Nephron progenitor cell (in vitro differentiated cells): ENCODE results near the gene CCDC78.

ENCODE experiments used
- DNase-seq: peaks from one replicate; pipeline ENCODE4 v3.0.0; 2021
- H3K27ac Mint-ChIP-seq: 2 replicates; pipeline ENCODE4 v1.8.0; 2021; ENCODE audit warnings: mild to moderate bottlenecking, moderate library complexity, mixed read lengths
- H3K27me3 Mint-ChIP-seq: 2 replicates; pipeline ENCODE4 v1.8.0; 2021; ENCODE audit warnings: mild to moderate bottlenecking, low read depth, mixed read lengths; ENCODE audit not compliant: poor library complexity
- H3K36me3 Mint-ChIP-seq: 2 replicates; pipeline ENCODE4 v1.8.0; 2021; ENCODE audit warnings: low read depth, mixed read lengths
- H3K4me1 Mint-ChIP-seq: 2 replicates; pipeline ENCODE4 v1.8.0; 2021; ENCODE audit warnings: mixed read lengths
- H3K4me3 Mint-ChIP-seq: 2 replicates; pipeline ENCODE4 v1.8.0; 2021; ENCODE audit warnings: mild to moderate bottlenecking, moderate library complexity, mixed read lengths
- H3K9me3 Mint-ChIP-seq: 2 replicates; pipeline ENCODE4 v1.8.0; 2021; ENCODE audit warnings: mild to moderate bottlenecking, moderate library complexity, mixed read lengths
- CTCF ChIP-seq: fragments of 200-600 bp; sonication (generic); IDR thresholded peaks from 2 replicates; pipeline ENCODE4 v1.5.0; 2021; ENCODE audit warnings: antibody characterized with exemption

Gene CCDC78

GRCh38 chr16:766008-766819 is 40.0 kb upstream of the CCDC78 start:
- DNase-seq, result no peak
- H3K27me3 Mint-ChIP-seq, result no peaks in the 10 kb centered on the region
- H3K4me3 Mint-ChIP-seq, result no peak overlapping the region
- no peaks in the 10 kb centered on the region for H3K9me3 Mint-ChIP-seq
- peaks cover 14% of the 10 kb centered on the region for H3K4me1 Mint-ChIP-seq
- no peaks in the 10 kb centered on the region for H3K36me3 Mint-ChIP-seq
- no peak for TF ChIP-seq CTCF
- no peak overlapping the region for H3K27ac Mint-ChIP-seq

GRCh38 chr16:765488-765865 is 39.2 kb upstream of the CCDC78 start:
- H3K36me3 Mint-ChIP-seq, result no peaks in the 10 kb centered on the region
- no peak for DNase-seq
- no peaks in the 10 kb centered on the region for H3K9me3 Mint-ChIP-seq
- peaks cover 15% of the 10 kb centered on the region for H3K4me1 Mint-ChIP-seq
- TF ChIP-seq CTCF, result no peak
- H3K27me3 Mint-ChIP-seq, result no peaks in the 10 kb centered on the region
- no peak overlapping the region for H3K4me3 Mint-ChIP-seq
- H3K27ac Mint-ChIP-seq, result no peak overlapping the region

GRCh38 chr16:764848-765487 is 38.7 kb upstream of the CCDC78 start:
- TF ChIP-seq CTCF, result no peak
- Mint-ChIP-seq H3K36me3 (no peaks in the 10 kb centered on the region), H3K4me3 (no peak overlapping the region), H3K27me3 (no peaks in the 10 kb centered on the region), H3K27ac (no peak overlapping the region), H3K9me3 (no peaks in the 10 kb centered on the region), H3K4me1 (peaks cover 17% of the 10 kb centered on the region)
- DNase-seq, result no peak

GRCh38 chr16:764184-764750 is 38.0 kb upstream of the CCDC78 start:
- TF ChIP-seq CTCF, result no peak
- H3K27me3 Mint-ChIP-seq, result no peaks in the 10 kb centered on the region
- DNase-seq, result no peak
- no peaks in the 10 kb centered on the region for H3K36me3 Mint-ChIP-seq
- no peak overlapping the region for H3K4me3 Mint-ChIP-seq
- H3K27ac Mint-ChIP-seq, result no peak overlapping the region
- peaks cover 23% of the 10 kb centered on the region for H3K4me1 Mint-ChIP-seq
- H3K9me3 Mint-ChIP-seq, result no peaks in the 10 kb centered on the region

- Mint-ChIP-seq H3K9me3 (no peaks in the 10 kb centered on the region), H3K4me1 (peaks cover 23% of the 10 kb centered on the region), H3K27me3 (no peaks in the 10 kb centered on the region), H3K36me3 (no peaks in the 10 kb centered on the region), H3K4me3 (no peak overlapping the region), H3K27ac (no peak overlapping the region)
- no peak for TF ChIP-seq CTCF
- no peak for DNase-seq
Observed at GRCh38 chr16:763369-764183, 37.3 kb upstream of the CCDC78 start.
